SW 1271 (cell line): ENCODE results near the gene NSMF.
"Not testable (repeated sequence)": the region's sequence is repeated elsewhere in the genome, so short reads cannot be mapped to it uniquely, and the experiment has no call there.

Source experiments
- DNase-seq, 2 experiments: peaks; one replicate each; lab custom pipeline; 2025; lab: John Stamatoyannopoulos, UW

The NSMF gene

DNA sequence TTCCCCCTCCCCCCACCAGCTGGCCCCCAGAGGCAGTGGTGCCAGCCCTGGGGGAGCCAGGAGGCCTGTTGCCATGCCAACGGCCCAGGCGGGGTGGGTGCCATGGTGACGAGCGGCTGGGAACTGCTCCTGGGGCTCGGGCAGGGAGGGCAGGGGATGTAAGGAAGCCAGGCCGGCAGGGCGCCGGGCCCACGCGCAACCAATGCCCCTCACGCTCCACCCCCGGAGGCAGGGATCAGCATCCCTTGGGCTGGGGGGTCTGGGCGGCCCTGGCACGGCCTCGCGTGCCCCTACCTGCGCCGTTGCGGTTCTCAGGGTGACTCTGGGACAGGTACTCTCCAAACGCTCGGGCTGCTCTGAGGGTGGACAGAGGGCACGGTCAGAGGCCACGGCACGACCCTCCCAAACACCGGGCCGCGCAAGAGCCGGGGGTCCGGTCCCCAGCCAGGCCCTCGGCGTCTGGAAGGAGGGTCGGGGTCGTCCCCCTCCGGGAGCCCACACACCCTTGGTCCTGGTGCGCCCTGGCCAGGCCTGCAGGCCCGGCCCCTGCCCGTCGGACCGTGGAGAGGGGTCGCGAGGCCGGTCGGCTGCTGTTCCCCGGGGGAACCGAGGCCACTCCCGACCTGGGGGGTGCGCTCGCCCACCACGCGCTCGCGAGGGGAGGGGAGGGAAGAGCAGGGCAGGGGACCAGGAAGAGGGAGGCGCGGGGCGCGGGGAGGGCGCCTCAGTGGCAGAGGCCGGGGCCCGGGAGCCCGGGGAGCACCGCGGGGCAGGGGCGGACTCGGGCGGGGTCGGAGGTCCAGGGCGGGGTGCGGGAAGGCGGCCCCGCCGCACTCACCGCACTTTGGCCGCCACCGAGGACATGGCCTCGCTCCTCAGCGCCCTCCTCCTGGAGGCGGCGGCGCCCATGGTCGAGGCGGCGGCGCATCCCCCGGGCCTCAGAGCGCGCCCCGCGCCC lies 661 bp downstream of the NSMF start:
- no peak for DNase-seq

- no peak for DNase-seq
Observed at GRCh38 chr9:137457406-137458193, 1.5 kb downstream of the NSMF start.

- DNase-seq = no peak
Observed at GRCh38 chr9:137456864-137457405, 2.2 kb downstream of the NSMF start.

DNA sequence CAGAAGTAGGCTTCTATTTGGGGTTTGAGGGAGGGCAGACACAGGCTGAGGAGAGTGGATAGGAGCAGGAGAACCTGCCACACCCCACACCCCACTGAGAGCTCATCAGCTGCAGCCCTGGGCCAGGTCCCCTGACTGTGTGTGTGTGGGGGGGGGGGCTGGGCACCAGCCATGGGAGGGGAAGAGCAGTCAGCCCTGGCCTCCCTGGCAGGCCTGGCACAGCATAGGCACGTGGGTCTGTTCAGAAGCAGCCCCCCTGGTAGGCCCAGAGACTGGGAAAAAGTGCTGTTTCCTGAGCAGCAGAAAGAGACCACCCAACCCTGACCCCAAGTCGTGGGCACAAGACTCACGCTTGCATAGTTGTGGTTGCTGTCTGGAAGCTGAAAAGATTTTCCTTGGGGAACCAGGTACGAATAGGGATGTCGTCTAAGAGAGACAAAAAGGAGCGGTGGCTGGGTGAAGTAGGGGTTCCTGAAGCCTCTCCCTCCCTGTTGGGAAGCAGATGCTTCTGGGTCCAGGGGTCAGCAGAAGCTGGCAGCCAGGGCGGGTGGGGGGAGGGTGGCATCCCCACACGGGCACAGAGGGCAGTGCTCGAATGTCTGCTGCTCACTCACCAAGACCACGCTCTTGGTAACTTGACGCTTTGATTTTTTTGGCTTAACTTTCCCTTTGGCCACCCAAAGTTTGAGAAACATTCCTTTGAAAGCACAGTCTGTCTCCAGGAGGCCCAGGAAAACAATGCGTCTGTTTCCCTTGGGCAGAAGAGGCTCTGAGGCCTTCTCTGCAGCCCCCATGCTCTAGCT lies 2.9 kb downstream of the NSMF start:
- DNase-seq = no peak

DNA sequence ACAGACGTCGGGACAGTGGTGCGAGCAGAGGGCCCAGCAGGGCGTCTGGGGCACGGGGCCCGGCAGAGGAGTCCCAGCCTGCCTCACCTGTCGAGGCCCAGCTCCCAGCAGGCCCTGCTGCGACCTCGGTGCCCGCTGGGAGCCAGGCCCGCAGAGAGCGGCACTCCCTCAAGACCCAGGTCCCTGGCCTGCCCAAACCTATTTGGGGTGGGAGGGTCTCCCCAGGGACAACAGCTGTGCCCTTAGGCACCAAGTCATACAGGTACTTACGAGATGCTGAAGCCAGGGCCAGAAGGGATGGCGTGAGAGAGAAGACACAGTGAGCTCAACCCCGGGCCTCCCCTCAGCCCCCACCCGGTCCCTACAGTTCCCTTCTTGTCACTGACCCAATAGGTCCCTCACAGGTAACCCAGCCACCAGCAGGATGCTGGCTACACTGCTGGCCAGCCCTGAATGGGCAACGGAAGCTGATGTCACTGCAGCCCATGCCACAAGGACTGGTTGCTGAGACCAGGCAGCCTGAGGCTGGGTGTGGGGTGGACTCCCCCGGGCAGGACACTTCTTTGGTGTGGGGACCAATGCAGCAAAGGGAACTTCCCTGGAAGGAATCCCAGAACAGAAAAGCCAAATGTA lies 3.7 kb downstream of the NSMF start:
- no peak for DNase-seq

GRCh38 chr9:137454597-137455358 lies 4.4 kb downstream of the NSMF start:
- DNase-seq = no peak

DNA sequence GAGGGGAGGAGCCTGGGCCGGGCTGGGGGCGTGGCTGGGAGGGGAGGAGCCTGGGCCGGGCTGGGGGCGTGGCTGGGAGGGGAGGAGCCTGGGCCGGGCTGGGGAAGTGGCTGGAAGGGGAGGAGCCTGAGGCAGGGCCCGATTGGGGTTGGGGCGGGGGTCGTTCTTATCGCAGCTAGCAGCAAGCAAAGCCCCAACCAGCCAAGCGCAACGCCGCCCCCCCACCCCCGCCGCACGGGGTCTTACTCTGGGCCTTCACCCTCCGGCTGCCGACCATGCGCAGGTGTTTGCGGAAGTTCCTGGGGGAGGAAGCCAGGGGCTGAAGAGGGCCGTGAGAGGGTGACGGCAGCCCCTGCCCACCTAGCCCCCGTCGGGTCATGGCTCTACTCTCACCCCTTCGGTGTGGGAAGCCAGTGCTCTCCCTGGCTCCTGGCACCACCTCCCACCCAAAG lies 5.0 kb downstream of the NSMF start:
- DNase-seq = no peak

GRCh38 chr9:137453643-137454081 lies 5.5 kb downstream of the NSMF start:
- DNase-seq = peak in 1 of 2 experiments; percentile 15

DNA sequence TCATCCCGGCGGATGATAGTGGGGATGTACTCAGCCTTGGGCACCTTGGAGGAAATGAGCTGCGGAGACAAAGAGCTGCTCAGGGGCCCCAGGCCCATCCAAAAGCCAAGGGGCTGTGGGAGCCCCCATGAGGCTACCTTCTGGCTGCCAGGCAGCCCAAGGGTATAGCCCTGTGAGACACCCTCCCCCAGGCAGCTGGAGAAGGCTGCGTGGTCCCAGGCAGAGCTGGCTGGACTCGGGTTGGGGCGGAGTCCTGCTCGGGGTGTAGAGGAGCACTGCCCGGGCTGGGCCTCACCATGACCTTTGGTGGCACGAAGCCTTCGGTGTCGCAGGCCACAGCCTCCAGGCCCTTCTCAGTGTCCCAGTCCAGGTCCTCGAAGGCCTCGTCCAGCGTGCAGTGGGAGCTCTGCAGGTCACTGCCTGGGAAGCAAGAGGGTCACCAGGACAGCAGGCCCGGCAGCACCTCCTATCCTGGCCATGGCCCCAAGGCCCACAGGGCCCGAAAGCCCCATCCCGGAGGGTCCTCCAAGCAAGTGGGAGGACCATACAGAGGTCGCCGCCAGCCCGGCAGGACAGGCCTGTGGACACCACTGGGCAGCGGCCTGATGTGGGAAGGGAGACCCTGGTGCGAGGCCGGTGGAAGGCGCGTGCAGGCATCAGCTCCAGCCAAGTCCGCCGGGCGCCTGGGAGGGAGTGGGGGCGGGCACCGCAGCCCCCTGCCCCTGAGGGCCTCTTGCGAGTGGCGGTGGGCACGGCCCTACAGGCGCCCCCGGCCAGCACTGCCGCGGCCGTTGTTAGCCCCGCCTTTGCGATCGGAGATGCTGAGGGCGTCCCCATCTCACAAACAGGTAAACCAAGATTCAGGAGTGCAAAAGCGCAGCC lies 6.1 kb downstream of the NSMF start:
- no peak for DNase-seq

DNA sequence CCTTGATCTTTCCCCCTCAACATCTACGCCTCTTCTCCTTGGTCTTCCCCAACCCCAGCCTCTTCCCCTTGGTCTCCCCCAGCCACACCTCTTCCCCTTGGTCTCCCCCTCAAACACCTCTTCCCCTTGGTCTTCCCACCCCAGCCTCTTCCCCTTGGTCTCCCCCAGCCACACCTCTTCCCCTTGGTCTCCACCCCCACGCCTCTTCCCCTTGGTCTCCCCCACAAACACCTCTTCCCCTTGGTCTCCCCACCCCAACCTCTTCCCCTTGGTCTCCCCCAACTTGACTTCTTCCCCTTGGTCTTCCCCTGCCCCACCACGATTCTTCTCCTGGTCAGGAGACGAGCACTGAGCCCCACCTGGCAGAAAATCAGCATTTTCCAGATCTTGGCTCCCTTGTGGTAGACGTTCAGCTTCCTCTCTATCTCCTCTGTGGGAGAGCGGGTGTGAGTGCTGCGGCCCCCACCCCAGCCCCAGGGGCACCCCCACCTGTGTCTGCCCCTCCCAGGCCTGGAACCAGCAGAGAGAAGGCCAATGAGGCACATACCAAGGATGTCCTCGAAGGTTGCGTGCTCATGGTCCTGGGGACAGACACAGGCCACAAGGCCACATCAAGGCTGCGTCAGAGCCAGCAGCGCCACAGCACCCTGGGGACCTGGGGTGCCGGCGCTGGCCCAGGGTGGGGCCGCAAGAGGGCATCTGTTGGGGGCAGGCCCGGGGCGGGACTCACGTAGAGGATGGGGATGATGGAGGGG lies 7.0 kb downstream of the NSMF start:
- no peak for DNase-seq

DNA sequence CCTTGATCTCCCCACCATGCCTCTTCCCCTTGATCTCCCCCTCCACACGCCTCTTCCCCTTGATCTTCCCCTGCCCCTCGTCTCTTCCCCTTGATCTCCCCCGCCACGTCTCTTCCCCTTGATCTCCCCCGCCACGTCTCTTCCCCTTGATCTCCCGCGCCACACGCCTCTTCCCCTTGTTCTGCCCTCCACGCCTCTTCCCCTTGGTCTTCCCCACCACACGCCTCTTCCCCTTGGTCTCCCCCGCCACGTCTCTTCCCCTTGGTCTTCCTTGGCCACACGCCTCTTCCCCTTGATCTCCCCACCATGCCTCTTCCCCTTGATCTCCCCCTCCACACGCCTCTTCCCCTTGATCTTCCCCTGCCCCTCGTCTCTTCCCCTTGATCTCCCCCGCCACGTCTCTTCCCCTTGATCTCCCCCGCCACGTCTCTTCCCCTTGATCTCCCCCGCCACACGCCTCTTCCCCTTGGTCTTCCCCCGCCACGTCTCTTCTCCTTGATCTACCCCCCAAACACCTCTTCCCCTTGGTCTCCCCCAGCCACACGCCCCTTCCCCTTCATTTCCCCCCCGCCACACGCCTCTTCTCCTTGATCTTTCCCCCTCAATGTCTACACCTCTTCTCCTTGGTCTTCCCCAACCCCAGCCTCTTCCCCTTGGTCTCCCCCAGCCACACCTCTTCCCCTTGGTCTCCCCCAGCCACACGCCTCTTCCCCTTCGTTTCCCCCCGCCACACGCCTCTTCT lies 7.7 kb downstream of the NSMF start:
- not testable (repeated sequence) for DNase-seq

- not testable (repeated sequence) for DNase-seq
Observed at GRCh38 chr9:137450539-137451222, 8.5 kb downstream of the NSMF start.

GRCh38 chr9:137449931-137450538 lies 9.1 kb downstream of the NSMF start:
- DNase-seq = no peak

- DNase-seq = no peak
Observed at GRCh38 chr9:137449081-137449844, 9.9 kb downstream of the NSMF start.

DNA sequence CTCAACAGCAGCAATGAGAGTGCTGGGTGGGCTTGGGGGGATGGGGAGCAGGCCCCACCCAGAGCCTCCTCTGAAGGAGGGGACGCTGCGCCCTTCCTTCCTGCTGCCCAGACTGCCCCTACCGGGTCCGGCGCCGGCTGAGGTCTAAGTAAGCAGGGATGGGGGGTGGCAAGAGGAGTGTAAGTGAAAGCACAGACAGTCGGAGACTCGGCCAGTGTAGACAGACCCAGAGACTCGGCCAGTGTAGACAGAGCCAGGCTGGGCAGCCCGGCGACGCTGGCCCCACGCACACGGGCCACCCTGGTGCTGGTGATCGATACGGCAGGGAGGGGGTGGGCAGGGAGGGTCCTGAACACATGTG lies 10.6 kb downstream of the NSMF start:
- DNase-seq = no peak
